ENCODE results near the gene OTUD4. TPM values are rescaled to one million over a fixed set of nuclear protein-coding genes. Genes with fewer than 3 reads are reported as not detected.

The OTUD4 gene
- total RNA-seq, 2 donors from 2014 or later: 60.9 to 63.8 TPM

- H3K27ac Mint-ChIP-seq: peak overlapping the region; percentile 96
- no peak for ATAC-seq
- H3K36me3 Mint-ChIP-seq (ENCODE audit: low read depth): peaks cover 14% of the 10 kb centered on the region
- no peaks in the 10 kb centered on the region for H3K27me3 Mint-ChIP-seq
- H3K4me1 Mint-ChIP-seq: peaks cover 32% of the 10 kb centered on the region
- DNase-seq: no peak
- H3K9me3 ChIP-seq (ENCODE audit: control insufficient read depth, low read length, poor library complexity, severe bottlenecking): no peaks in the 10 kb centered on the region
- H3K4me3 Mint-ChIP-seq: peak overlapping the region; percentile 95
These were observed 83.0 kb downstream of the OTUD4 start for GRCh38 chr4:145097331-145097820.

- H3K9me3 ChIP-seq (ENCODE audit: control insufficient read depth, low read length, poor library complexity, severe bottlenecking): no peaks in the 10 kb centered on the region
- peaks cover 25% of the 10 kb centered on the region for H3K4me1 Mint-ChIP-seq
- no peak overlapping the region for H3K4me3 Mint-ChIP-seq
- H3K36me3 Mint-ChIP-seq (ENCODE audit: low read depth): peaks cover 21% of the 10 kb centered on the region
- no peaks in the 10 kb centered on the region for H3K27me3 Mint-ChIP-seq
- H3K27ac Mint-ChIP-seq: no peak overlapping the region
- DNase-seq: no peak
- ATAC-seq: no peak
These were observed 86.8 kb downstream of the OTUD4 start for GRCh38 chr4:145093638-145094037.

- no peak overlapping the region for H3K4me3 Mint-ChIP-seq
- peaks cover 24% of the 10 kb centered on the region for H3K36me3 Mint-ChIP-seq (ENCODE audit: low read depth)
- DNase-seq (no peak), ATAC-seq (no peak)
- H3K27me3 Mint-ChIP-seq: no peaks in the 10 kb centered on the region
- peak overlapping the region; percentile 68 for H3K27ac Mint-ChIP-seq
- no peaks in the 10 kb centered on the region for H3K9me3 ChIP-seq (ENCODE audit: control insufficient read depth, low read length, poor library complexity, severe bottlenecking)
- H3K4me1 Mint-ChIP-seq: peaks cover 26% of the 10 kb centered on the region
These were observed 90.0 kb downstream of the OTUD4 start for GRCh38 chr4:145090380-145090779.

GRCh38 chr4:145083891-145084605 is 96.3 kb downstream of the OTUD4 start:
- no peak overlapping the region for H3K4me3 Mint-ChIP-seq
- H3K27ac Mint-ChIP-seq: peak overlapping the region; percentile 24
- peaks cover 8% of the 10 kb centered on the region for H3K36me3 Mint-ChIP-seq (ENCODE audit: low read depth)
- ATAC-seq (no peak), DNase-seq (no peak)
- H3K9me3 ChIP-seq (ENCODE audit: control insufficient read depth, low read length, poor library complexity, severe bottlenecking): no peaks in the 10 kb centered on the region
- peaks cover 25% of the 10 kb centered on the region for H3K4me1 Mint-ChIP-seq
- no peaks in the 10 kb centered on the region for H3K27me3 Mint-ChIP-seq

Other genes starting within 250 kb of the OTUD4 start
- 10 to 100 TPM; 22.2 to 22.7 TPM for gene ANAPC10, start 82.4 kb downstream of the OTUD4 start, total RNA-seq
- 10 to 100 TPM; 39.6 to 43.4 TPM for gene ABCE1, start 82.3 kb downstream of the OTUD4 start, total RNA-seq

Measured in T-helper 17 cell (primary cell).